GM18517 (cell line): ENCODE measurements around the gene RPS2.
"Not testable (repeated sequence)": the region's sequence is repeated elsewhere in the genome, so short reads cannot be mapped to it uniquely, and the experiment has no call there.

Experiments
- ATAC-seq: cut with Tn5 transposase; IDR thresholded peaks from one replicate; pipeline ENCODE4 v1.9.1; 2021; ENCODE audit warnings: mild to moderate bottlenecking, moderate library complexity; ENCODE audit not compliant: unreplicated experiment

RPS2 gene

GRCh38 chr16:1964506-1965395, at the start of gene RPS2:
Gene RPS2, minus strand, starts transcription at chr16:1964826. Its CDS starts 201 bp downstream, at chr16:1964625.
- peak; percentile 83 for ATAC-seq

- ATAC-seq: no peak
Measured at GRCh38 chr16:2013527-2013926, 48.9 kb upstream of the RPS2 start.

- not testable (repeated sequence) for ATAC-seq
Measured at GRCh38 chr16:2011726-2012125, 47.1 kb upstream of the RPS2 start.

- peak; percentile 53 for ATAC-seq
Measured at GRCh38 chr16:2009791-2010510, 45.3 kb upstream of the RPS2 start, which contains the start of gene ZNF598. Gene ZNF598, minus strand, starts transcription at chr16:2009821.

- peak; percentile 36 for ATAC-seq
Measured at GRCh38 chr16:2009164-2009711, 44.6 kb upstream of the RPS2 start.

- ATAC-seq: no peak
Measured at GRCh38 chr16:2008631-2009163, 44.1 kb upstream of the RPS2 start.

GRCh38 chr16:2008009-2008526, 43.4 kb upstream of the RPS2 start:
- ATAC-seq: no peak

GRCh38 chr16:2007081-2007836, 42.6 kb upstream of the RPS2 start:
- ATAC-seq: no peak

GRCh38 chr16:2006317-2006716, 41.7 kb upstream of the RPS2 start:
- no peak for ATAC-seq

GRCh38 chr16:2005646-2006045, 41.0 kb upstream of the RPS2 start:
- no peak for ATAC-seq

- no peak for ATAC-seq
Measured at GRCh38 chr16:2004795-2005517, 40.3 kb upstream of the RPS2 start.

- no peak for ATAC-seq
Measured at GRCh38 chr16:2003827-2004641, 39.4 kb upstream of the RPS2 start.

GRCh38 chr16:2003231-2003826, 38.7 kb upstream of the RPS2 start:
- ATAC-seq: no peak

GRCh38 chr16:2002406-2003230, 38.0 kb upstream of the RPS2 start:
- no peak for ATAC-seq

- no peak for ATAC-seq
Measured at GRCh38 chr16:2001456-2002355, 37.1 kb upstream of the RPS2 start.

- no peak for ATAC-seq
Measured at GRCh38 chr16:2001035-2001434, 36.4 kb upstream of the RPS2 start.
